Measurements from ENCODE around the gene MXRA7. TPM values are rescaled to one million over a fixed set of nuclear protein-coding genes. Genes with fewer than 3 reads are reported as not detected.

Gene MXRA7
- total and polyA plus RNA-seq, 2 donors (not counting 3 experiments of a cell fraction or from before 2014, with no cell fraction given), result 49.5 to 95.8 TPM

- no TSS peak for BruUV-seq (replicated peaks)
- no peak overlapping the region for H3K4me3 ChIP-seq (replicated peaks in 1 of 3; ENCODE audit: insufficient read depth in 1 of 3, low read depth in 1 of 3, low read length in 3 of 3)
- POLR2A ChIA-PET, result interaction anchor here (0.7 kb wide), 1 partner anchor 21 kb away, joined by 3 read pairs; the partner anchor contains the start of gene MFSD11
- peak; percentile 14 for TF ChIP-seq GATA2 (IDR thresholded peaks at IDR 0.05; ENCODE audit: insufficient read depth, insufficient read length, low read depth, low read length)
- TF ChIP-seq JUN (IDR thresholded peaks at IDR 0.05; ENCODE audit: borderline replicate concordance, insufficient read depth, insufficient read length, low read depth), result no peak
- no peak overlapping the region for H2AFZ ChIP-seq (ENCODE audit: low read depth, low read length)
- peak overlapping the region; percentile 55 for H3K27ac ChIP-seq (ENCODE audit: insufficient read depth, low read depth, low read length)
- peak; percentile 57 for FAIRE-seq
- H3K4me2 ChIP-seq (ENCODE audit: insufficient read depth, low read length), result no peak overlapping the region
- no peaks in the 10 kb centered on the region for H4K20me1 ChIP-seq (replicated peaks; ENCODE audit: control insufficient read depth, extremely low read depth, insufficient read depth, low read length)
- dilution Hi-C loops (cut with MboI; ENCODE audit: extremely low pct_ligation_motif_present, low sequenced_read_pairs) (no loop called here), intact Hi-C loops (cut with micrococcal nuclease) (loop anchor here (10.0 kb wide), 1 partner anchor 191 kb away; no protein-coding TSS in a partner anchor)
- peaks cover 12% of the 10 kb centered on the region for H3K4me1 ChIP-seq (ENCODE audit: control insufficient read depth, extremely low read depth, insufficient read depth, low read length)
- H3K9me1 ChIP-seq (replicated peaks; ENCODE audit: control insufficient read depth, extremely low read depth, insufficient read depth, low read length), result no peaks in the 10 kb centered on the region
- no peak for DNase-seq (ENCODE audit: low read depth, low spot score)
- CTCF ChIA-PET, result interaction anchor here (1.0 to 4.7 kb wide), 9 partner anchors 10 to 153 kb away, joined by 3 to 30 read pairs (median 4); partner anchors contain the start of genes JMJD6 and METTL23
- H3K9me3 ChIP-seq (replicated peaks; ENCODE audit: control insufficient read depth, insufficient read depth, low read length), result no peaks in the 10 kb centered on the region
- H3K27me3 ChIP-seq (ENCODE audit: control insufficient read depth in 2 of 2, insufficient read depth in 2 of 2, low read length in 2 of 2), result no peaks in the 10 kb centered on the region
- H3K79me2 ChIP-seq (ENCODE audit: control insufficient read depth, insufficient read depth, low read length), result peaks cover 7% of the 10 kb centered on the region
- no peak overlapping the region for H3K9ac ChIP-seq (replicated peaks; ENCODE audit: extremely low read depth, insufficient read depth, low read length)
- peaks cover 19 to 37% of the 10 kb centered on the region in 2 experiments for H3K36me3 ChIP-seq (ENCODE audit: control insufficient read depth in 2 of 2, extremely low read depth in 1 of 2, insufficient read depth in 2 of 2, low read length in 2 of 2)
Measured at GRCh38 chr17:76716146-76716838, 5.5 kb upstream of the MXRA7 start.

DNA sequence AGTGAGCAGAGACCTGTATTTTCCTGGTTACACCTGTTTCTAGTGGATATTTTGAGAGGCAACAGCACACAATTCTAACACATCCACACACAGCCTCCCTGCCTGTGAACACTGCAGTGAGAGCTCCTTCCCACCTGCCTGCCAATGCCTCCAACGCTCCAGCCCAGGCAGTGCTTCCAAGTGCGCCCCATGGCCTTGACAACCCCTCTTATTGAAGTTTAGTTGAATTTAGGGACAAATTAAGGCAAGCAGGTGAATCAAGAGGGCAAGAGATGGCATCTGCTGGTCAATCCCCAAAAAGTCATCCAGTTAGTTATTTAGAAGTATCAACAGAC, 4.7 kb upstream of the MXRA7 start:
- DNase-seq (ENCODE audit: low read depth, low spot score) (no peak), FAIRE-seq (no peak)
- no peak overlapping the region for H3K4me3 ChIP-seq (replicated peaks in 1 of 3; ENCODE audit: insufficient read depth in 1 of 3, low read depth in 1 of 3, low read length in 3 of 3)
- ChIA-PET POLR2A (no interaction called here), CTCF (interaction anchor here (1.0 to 4.7 kb wide), 7 partner anchors 12 to 191 kb away, joined by 3 to 30 read pairs (median 3); no protein-coding TSS in a partner anchor)
- no peak overlapping the region for H2AFZ ChIP-seq (ENCODE audit: low read depth, low read length)
- no peak overlapping the region for H3K27ac ChIP-seq (ENCODE audit: insufficient read depth, low read depth, low read length)
- H3K36me3 ChIP-seq (ENCODE audit: control insufficient read depth in 2 of 2, extremely low read depth in 1 of 2, insufficient read depth in 2 of 2, low read length in 2 of 2), result peaks cover 16 to 30% of the 10 kb centered on the region in 2 experiments
- peaks cover 4% of the 10 kb centered on the region for H3K79me2 ChIP-seq (ENCODE audit: control insufficient read depth, insufficient read depth, low read length)
- no peak overlapping the region for H3K9ac ChIP-seq (replicated peaks; ENCODE audit: extremely low read depth, insufficient read depth, low read length)
- no peaks in the 10 kb centered on the region for H4K20me1 ChIP-seq (replicated peaks; ENCODE audit: control insufficient read depth, extremely low read depth, insufficient read depth, low read length)
- H3K4me1 ChIP-seq (ENCODE audit: control insufficient read depth, extremely low read depth, insufficient read depth, low read length), result peaks cover 16% of the 10 kb centered on the region
- intact Hi-C loops (cut with micrococcal nuclease) (loop anchor here (1.0 to 10.0 kb wide), 2 partner anchors 34 to 191 kb away; no protein-coding TSS in a partner anchor), dilution Hi-C loops (cut with MboI; ENCODE audit: extremely low pct_ligation_motif_present, low sequenced_read_pairs) (no loop called here)
- TF ChIP-seq POLR2A (IDR thresholded peaks at IDR 0.05; ENCODE audit: low read depth, low read length) (no peak), POLR2AphosphoS5 (IDR thresholded peaks at IDR 0.05; ENCODE audit: insufficient read depth, low read depth, low read length) (no peak), MAX (IDR thresholded peaks at IDR 0.05; ENCODE audit: insufficient read depth, insufficient read length) (no peak), EZH2 (IDR thresholded peaks at IDR 0.05; ENCODE audit: borderline replicate concordance, low read depth, low read length, severe bottlenecking) (no peak), MYC (IDR thresholded peaks at IDR 0.05; ENCODE audit: low read depth, low read length) (no peak)
- TF ChIP-seq, protein P1, sequence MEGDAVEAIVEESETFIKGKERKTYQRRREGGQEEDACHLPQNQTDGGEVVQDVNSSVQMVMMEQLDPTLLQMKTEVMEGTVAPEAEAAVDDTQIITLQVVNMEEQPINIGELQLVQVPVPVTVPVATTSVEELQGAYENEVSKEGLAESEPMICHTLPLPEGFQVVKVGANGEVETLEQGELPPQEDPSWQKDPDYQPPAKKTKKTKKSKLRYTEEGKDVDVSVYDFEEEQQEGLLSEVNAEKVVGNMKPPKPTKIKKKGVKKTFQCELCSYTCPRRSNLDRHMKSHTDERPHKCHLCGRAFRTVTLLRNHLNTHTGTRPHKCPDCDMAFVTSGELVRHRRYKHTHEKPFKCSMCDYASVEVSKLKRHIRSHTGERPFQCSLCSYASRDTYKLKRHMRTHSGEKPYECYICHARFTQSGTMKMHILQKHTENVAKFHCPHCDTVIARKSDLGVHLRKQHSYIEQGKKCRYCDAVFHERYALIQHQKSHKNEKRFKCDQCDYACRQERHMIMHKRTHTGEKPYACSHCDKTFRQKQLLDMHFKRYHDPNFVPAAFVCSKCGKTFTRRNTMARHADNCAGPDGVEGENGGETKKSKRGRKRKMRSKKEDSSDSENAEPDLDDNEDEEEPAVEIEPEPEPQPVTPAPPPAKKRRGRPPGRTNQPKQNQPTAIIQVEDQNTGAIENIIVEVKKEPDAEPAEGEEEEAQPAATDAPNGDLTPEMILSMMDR (IDR thresholded peaks at IDR 0.05; ENCODE audit: extremely low read depth in 1 of 2, insufficient read depth in 1 of 2, low read depth in 1 of 2, low read length in 2 of 2), result no peak
- no peaks in the 10 kb centered on the region for H3K27me3 ChIP-seq (ENCODE audit: control insufficient read depth in 2 of 2, insufficient read depth in 2 of 2, low read length in 2 of 2)
- BruUV-seq (replicated peaks), result no TSS peak
- no peaks in the 10 kb centered on the region for H3K9me1 ChIP-seq (replicated peaks; ENCODE audit: control insufficient read depth, extremely low read depth, insufficient read depth, low read length)
- H3K4me2 ChIP-seq (ENCODE audit: insufficient read depth, low read length), result no peak overlapping the region
- no peaks in the 10 kb centered on the region for H3K9me3 ChIP-seq (replicated peaks; ENCODE audit: control insufficient read depth, insufficient read depth, low read length)
